K562 (cell line): ENCODE results near the gene DPY30. TPM values are rescaled to one million over a fixed set of nuclear protein-coding genes. Genes with fewer than 3 reads are reported as not detected.

Experiments
- CREB1 ChIP-seq, 2 experiments: sonication (generic) in 1 of 2; formaldehyde crosslinking in 1 of 2; IDR thresholded peaks; 2 replicates each; pipeline versions ENCODE4 v1.6.1 to v1.8.0; 2012 to 2022; ENCODE audit warnings: inconsistent platforms in 1 of 2, mild to moderate bottlenecking in 1 of 2, missing genetic modification reagents in 1 of 2, moderate library complexity in 1 of 2
- DPF2 ChIP-seq: fragments of 450-650 bp; IDR thresholded peaks from 2 replicates; pipeline ENCODE4 v1.6.1; 2016
- ESRRB ChIP-seq: fragments of 250-450 bp; sonication (Bioruptor Pico); IDR thresholded peaks from 2 replicates; pipeline ENCODE4 v1.5.0; 2020; ENCODE audit warnings: mild to moderate bottlenecking, moderate library complexity, borderline replicate concordance
- ETV6 ChIP-seq, 3 experiments: fragments of 150-350 bp in 1 of 3; sonication (generic) in 1 of 3; formaldehyde crosslinking in 1 of 3; IDR thresholded peaks; 2 replicates each; pipeline versions ENCODE4 v1.6.1 to v1.8.0; 2014 to 2022; ENCODE audit warnings: borderline replicate concordance in 2 of 3, low read depth in 2 of 3, antibody characterized with exemption in 1 of 3, low read length in 1 of 3, mild to moderate bottlenecking in 1 of 3, missing genetic modification reagents in 1 of 3
- FOXJ3 ChIP-seq: sonication (generic); formaldehyde crosslinking; IDR thresholded peaks from 2 replicates; pipeline ENCODE4 v1.4.0; 2020; ENCODE audit warnings: mild to moderate bottlenecking, missing genetic modification reagents
- HMG20A ChIP-seq: fragments of 450-650 bp; formaldehyde crosslinking; conservative IDR thresholded peaks from 2 replicates; pipeline ENCODE4 v1.4.0; 2020; ENCODE audit warnings: mild to moderate bottlenecking, mixed read lengths
- HOMEZ ChIP-seq: fragments of 250-450 bp; sonication (Bioruptor Pico); IDR thresholded peaks from 2 replicates; pipeline ENCODE4 v1.4.0; 2020; ENCODE audit warnings: mild to moderate bottlenecking, moderate library complexity
- HSF4 ChIP-seq: fragments of 250-450 bp; sonication (Bioruptor Pico); IDR thresholded peaks from 2 replicates; pipeline ENCODE4 v2.1.2; 2022; ENCODE audit warnings: mild to moderate bottlenecking, moderate library complexity, borderline replicate concordance
- NCOA1 ChIP-seq: fragments of 450-650 bp; IDR thresholded peaks from 2 replicates; pipeline ENCODE4 v1.6.1; 2016; ENCODE audit warnings: low read depth
- PHF20 ChIP-seq: fragments of 450-650 bp; IDR thresholded peaks from 2 replicates; pipeline ENCODE4 v1.6.1; 2018; ENCODE audit not compliant: partially characterized antibody
- RBM25 ChIP-seq: fragments of 200-400 bp; formaldehyde crosslinking; IDR thresholded peaks from 2 replicates; pipeline ENCODE4 v1.6.1; 2018; ENCODE audit warnings: low read length, low read depth, moderate library complexity; ENCODE audit not compliant: severe bottlenecking
- SMAD2 ChIP-seq: fragments of 150-350 bp; IDR thresholded peaks from 2 replicates; pipeline ENCODE4 v1.6.1; 2014; ENCODE audit warnings: low read depth, mild to moderate bottlenecking, low read length
- SMAD3 ChIP-seq: fragments of 450-650 bp; formaldehyde crosslinking; conservative IDR thresholded peaks from 2 replicates; pipeline ENCODE4 v1.4.0; 2020; ENCODE audit warnings: mild to moderate bottlenecking
- TFAP4 ChIP-seq: sonication (generic); formaldehyde crosslinking; IDR thresholded peaks from 2 replicates; pipeline ENCODE4 v1.8.0; 2022; ENCODE audit warnings: missing genetic modification reagents, mild to moderate bottlenecking, moderate library complexity, borderline replicate concordance
- ZBTB34 ChIP-seq: fragments of 250-450 bp; sonication (Bioruptor Pico); IDR thresholded peaks from 2 replicates; pipeline ENCODE4 v1.8.0; 2021; ENCODE audit warnings: mild to moderate bottlenecking, moderate library complexity
- ZC3H4 ChIP-seq: sonication (generic); formaldehyde crosslinking; IDR thresholded peaks from 2 replicates; pipeline ENCODE4 v1.9.0; 2021; ENCODE audit warnings: missing genetic modification reagents, borderline replicate concordance
- ZNF561 ChIP-seq: fragments of 450-650 bp; formaldehyde crosslinking; conservative IDR thresholded peaks from 2 replicates; pipeline ENCODE4 v1.4.0; 2020; ENCODE audit warnings: mild to moderate bottlenecking, moderate library complexity
- ZNF778 ChIP-seq: fragments of 450-650 bp; formaldehyde crosslinking; IDR thresholded peaks from 2 replicates; pipeline ENCODE4 v1.4.0; 2020; ENCODE audit warnings: mild to moderate bottlenecking, moderate library complexity
- polyA plus RNA-seq, 8 experiments: library from polyadenylated mRNA; depleted of rRNA in 4 of 8; stranded (reverse) in 5 of 8; unstranded in 3 of 8; fragments of >200 nt; fragmentation: Nextera tagmentation in 2 of 8; fragmentation: Illumina TruSeq in 1 of 8; extraction: Ambion mirVana in 2 of 8; extraction: Trizol in 1 of 8; gene quantifications; 2 replicates each; pipeline versions ENCODE4 v1.2.1 to v1.2.3, GENCODE V29; 2011 to 2014; ENCODE audit warnings: inconsistent platforms in 1 of 8, missing spikeins in 1 of 8
- total RNA-seq, 7 experiments: library from RNA; depleted of rRNA in 6 of 7; stranded (reverse); fragments of >200 nt in 6 of 7; fragmentation: Illumina TruSeq in 2 of 7; extraction: Trizol in 2 of 7; gene quantifications; 2 replicates each; pipeline versions ENCODE4 v1.2.1 to v1.2.3, GENCODE V29; 2011 to 2021; ENCODE audit warnings: low replicate concordance in 1 of 7
- TF ChIP-seq, protein P1 (sequence below): fragments of 250-450 bp; sonication (Bioruptor Pico); IDR thresholded peaks from 2 replicates; pipeline ENCODE4 v1.8.0; 2021; ENCODE audit warnings: moderate library complexity, mild to moderate bottlenecking, inconsistent platforms

DPY30 gene
- total and polyA plus RNA-seq, 9 of the 15 experiments (the other 6 are each of a cell fraction or from before 2014, with no cell fraction given), result 64.6 to 402 (median 116) TPM

DNA sequence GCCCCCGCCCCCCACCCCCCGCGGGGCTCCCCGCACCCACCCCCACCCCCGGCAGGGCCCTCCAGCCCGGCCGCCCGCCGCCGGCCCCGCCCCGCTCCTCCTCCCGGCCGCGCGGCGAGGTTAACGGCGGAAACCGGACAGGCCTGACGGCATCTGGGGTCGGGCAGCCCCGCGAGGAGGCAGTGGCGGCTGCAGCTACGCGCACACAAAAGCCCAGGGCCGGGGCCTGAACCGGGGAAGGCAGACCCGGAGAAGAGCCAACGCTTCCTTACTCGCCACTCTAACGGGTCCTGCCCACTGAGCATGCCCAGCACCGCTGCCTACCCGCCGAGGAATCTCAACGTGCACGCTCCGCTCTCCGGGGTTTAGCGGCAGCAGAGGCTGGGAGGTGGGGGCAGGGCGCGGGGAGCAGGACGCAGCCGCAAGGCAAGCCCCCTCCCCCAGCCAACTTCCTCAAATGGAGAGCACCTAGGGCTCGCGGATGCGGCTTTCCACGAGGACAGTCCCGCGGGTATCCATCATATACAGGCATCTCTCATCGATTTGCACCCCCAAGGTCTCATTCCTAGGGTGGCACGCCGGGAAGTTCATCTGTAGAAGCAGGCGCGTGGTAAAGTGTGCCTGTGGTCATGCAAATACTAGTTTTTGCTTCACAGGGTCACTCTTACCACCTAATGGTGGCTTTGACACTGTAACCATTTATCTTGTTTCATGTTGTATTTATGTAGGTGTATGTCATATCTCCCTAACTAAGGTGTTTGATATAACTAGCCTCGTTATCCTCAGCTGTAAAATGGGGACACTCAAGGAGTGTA is 28.7 kb downstream of the DPY30 start, which contains the start of gene MEMO1 (continued):
- TF ChIP-seq ZNF561 (CRISPR knock-in tag) (no peak), ETV6 (IDR thresholded peaks at IDR 0.05; ENCODE audit: borderline replicate concordance in 1 of 2, low read depth in 2 of 2, low read length in 1 of 2) (peak in 1 of 2 experiments; percentile 65; a peak in 1 of 4 replicates), ETV6 (CRISPR knock-in tag; IDR thresholded peaks at IDR 0.05; ENCODE audit: borderline replicate concordance) (peak; percentile 89; the same call in 1 of the 2 replicates), CREB1 (IDR thresholded peaks at IDR 0.05) (peak; percentile 61), CREB1 (CRISPR knock-in tag; IDR thresholded peaks at IDR 0.05) (peak; percentile 85), NCOA1 (peak; percentile 83), TFAP4 (CRISPR knock-in tag) (peak; percentile 87), HOMEZ (CRISPR knock-in tag) (0 out of 2 replicates have a peak, but pooled peaks have one; percentile 34), RBM25 (peak; percentile 85), HSF4 (CRISPR knock-in tag) (no peak), FOXJ3 (CRISPR knock-in tag) (no peak), SMAD3 (CRISPR knock-in tag) (0 out of 2 replicates have a peak, but pooled peaks have one; percentile 23), ESRRB (CRISPR knock-in tag) (0 out of 2 replicates have a peak, but pooled peaks have one; percentile 6), ZNF778 (no peak), HMG20A (CRISPR knock-in tag) (no peak), DPF2 (peak; percentile 88), PHF20 (peak; percentile 77), ZBTB34 (CRISPR knock-in tag) (no peak), SMAD2 (no peak), ZC3H4 (no peak)
- TF ChIP-seq, protein P1, sequence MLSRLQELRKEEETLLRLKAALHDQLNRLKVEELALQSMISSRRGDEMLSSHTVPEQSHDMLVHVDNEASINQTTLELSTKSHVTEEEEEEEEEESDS, result no peak
